Rectal smooth muscle tissue (tissue), 1 donor: Measurements from ENCODE around the gene SLC9A5.

Source experiments
- H3K27ac ChIP-seq: one replicate; pipeline ENCODE4 v1.7.0; 2013; ENCODE audit warnings: low read depth, low read length, inconsistent platforms
- H3K27me3 ChIP-seq: one replicate; pipeline ENCODE4 v1.7.0; 2013; ENCODE audit warnings: low read length; ENCODE audit not compliant: control insufficient read depth, insufficient read depth
- H3K36me3 ChIP-seq: one replicate; pipeline ENCODE4 v1.7.0; 2013; ENCODE audit warnings: low read length; ENCODE audit not compliant: control insufficient read depth, insufficient read depth
- H3K4me1 ChIP-seq: one replicate; pipeline ENCODE4 v1.7.0; 2013; ENCODE audit warnings: low read length; ENCODE audit not compliant: control insufficient read depth, insufficient read depth
- H3K4me3 ChIP-seq: one replicate; pipeline ENCODE4 v1.7.0; 2013; ENCODE audit warnings: low read length
- H3K9ac ChIP-seq: one replicate; pipeline ENCODE4 v1.7.0; 2013; ENCODE audit warnings: low read length

SLC9A5 gene

GRCh38 chr16:67208154-67208896 is 40.5 kb upstream of the SLC9A5 start:
- Histone ChIP-seq H3K9ac (no peak overlapping the region), H3K27ac (no peak overlapping the region), H3K4me3 (no peak overlapping the region)

GRCh38 chr16:67209565-67209964 is 39.2 kb upstream of the SLC9A5 start:
- no peak overlapping the region for H3K4me3 ChIP-seq
- H3K4me1 ChIP-seq = no peaks in the 10 kb centered on the region
- no peak overlapping the region for H3K9ac ChIP-seq
- peaks cover 2% of the 10 kb centered on the region for H3K36me3 ChIP-seq
- H3K27ac ChIP-seq = no peak overlapping the region
- no peaks in the 10 kb centered on the region for H3K27me3 ChIP-seq

More at GRCh38 chr16:67208154-67208896, 40.5 kb upstream of the SLC9A5 start:
- Histone ChIP-seq H3K4me1 (no peaks in the 10 kb centered on the region), H3K36me3 (peaks cover 2% of the 10 kb centered on the region), H3K27me3 (no peaks in the 10 kb centered on the region)

DNA sequence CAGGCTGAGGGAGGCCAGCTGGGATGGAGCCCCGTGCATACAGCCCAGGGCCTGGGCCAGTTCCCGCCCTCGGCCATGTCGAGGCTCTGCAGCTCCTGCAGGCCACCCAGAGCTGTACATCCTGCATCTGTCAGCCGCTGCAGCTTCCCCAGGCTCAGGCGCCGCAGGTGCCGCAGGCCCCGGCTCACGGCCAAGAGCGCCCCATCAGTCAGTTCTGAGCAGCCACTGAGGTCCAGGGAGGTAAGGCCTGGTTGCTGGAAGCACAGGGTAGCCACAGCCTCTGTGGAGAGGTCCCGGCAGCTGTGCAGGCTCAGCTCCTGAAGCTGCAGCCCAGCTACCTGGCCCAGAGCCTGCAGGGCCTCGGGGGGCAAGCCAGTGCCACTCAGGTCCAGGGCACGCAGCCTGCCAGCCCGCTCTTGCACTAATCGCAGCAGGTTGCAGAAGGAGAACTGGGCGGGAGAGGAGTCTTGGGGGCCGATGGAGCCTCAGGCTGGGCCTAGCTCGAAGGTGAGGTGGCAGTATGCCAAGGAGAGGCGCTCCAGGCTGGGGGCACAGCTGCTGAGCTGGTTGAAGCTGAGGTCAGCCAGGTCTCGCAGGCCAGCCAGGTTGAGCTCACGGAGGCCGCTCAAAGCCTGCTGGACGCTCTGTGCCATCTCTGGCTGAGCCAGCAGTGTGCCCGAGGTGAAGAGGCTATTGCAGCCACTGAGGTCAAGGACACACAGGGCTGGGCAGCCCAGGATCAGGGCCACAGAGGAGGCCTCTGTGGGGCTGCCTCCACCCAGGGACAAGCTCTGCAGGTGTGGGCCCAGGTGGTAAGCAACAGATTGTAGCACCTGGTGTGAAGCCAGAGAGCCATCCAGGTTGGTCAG is 38.5 kb upstream of the SLC9A5 start:
- H3K36me3 ChIP-seq = peaks cover 2% of the 10 kb centered on the region
- no peaks in the 10 kb centered on the region for H3K4me1 ChIP-seq
- no peak overlapping the region for H3K4me3 ChIP-seq
- no peak overlapping the region for H3K27ac ChIP-seq
- no peaks in the 10 kb centered on the region for H3K27me3 ChIP-seq
- H3K9ac ChIP-seq = no peak overlapping the region

DNA sequence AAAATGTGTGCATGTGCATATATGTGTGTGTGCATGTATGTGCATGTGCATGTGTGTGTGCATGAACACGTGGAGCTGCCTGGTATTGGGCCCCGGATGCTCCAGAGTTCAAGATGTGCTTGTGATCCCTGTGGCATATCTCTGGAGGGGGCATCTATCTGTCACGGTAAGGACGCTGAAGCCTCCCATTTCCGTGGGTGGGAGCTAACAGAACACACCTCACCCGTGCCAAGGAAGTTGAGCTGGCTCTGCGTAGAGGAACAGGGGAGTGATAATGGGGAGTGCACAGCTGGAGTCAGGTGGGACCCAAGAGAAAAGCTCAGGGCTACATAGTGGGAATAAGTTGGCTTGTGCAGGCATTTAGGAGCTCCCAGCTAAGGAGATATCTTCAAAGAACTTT is 37.1 kb upstream of the SLC9A5 start:
- Histone ChIP-seq H3K9ac (no peak overlapping the region), H3K27me3 (no peaks in the 10 kb centered on the region), H3K4me3 (no peak overlapping the region), H3K27ac (no peak overlapping the region), H3K4me1 (no peaks in the 10 kb centered on the region), H3K36me3 (peaks cover 2% of the 10 kb centered on the region)

- Histone ChIP-seq H3K27me3 (no peaks in the 10 kb centered on the region), H3K4me1 (no peaks in the 10 kb centered on the region), H3K9ac (no peak overlapping the region), H3K27ac (no peak overlapping the region), H3K4me3 (no peak overlapping the region), H3K36me3 (peaks cover 2% of the 10 kb centered on the region)
These were observed 36.0 kb upstream of the SLC9A5 start for GRCh38 chr16:67212766-67213165.

DNA sequence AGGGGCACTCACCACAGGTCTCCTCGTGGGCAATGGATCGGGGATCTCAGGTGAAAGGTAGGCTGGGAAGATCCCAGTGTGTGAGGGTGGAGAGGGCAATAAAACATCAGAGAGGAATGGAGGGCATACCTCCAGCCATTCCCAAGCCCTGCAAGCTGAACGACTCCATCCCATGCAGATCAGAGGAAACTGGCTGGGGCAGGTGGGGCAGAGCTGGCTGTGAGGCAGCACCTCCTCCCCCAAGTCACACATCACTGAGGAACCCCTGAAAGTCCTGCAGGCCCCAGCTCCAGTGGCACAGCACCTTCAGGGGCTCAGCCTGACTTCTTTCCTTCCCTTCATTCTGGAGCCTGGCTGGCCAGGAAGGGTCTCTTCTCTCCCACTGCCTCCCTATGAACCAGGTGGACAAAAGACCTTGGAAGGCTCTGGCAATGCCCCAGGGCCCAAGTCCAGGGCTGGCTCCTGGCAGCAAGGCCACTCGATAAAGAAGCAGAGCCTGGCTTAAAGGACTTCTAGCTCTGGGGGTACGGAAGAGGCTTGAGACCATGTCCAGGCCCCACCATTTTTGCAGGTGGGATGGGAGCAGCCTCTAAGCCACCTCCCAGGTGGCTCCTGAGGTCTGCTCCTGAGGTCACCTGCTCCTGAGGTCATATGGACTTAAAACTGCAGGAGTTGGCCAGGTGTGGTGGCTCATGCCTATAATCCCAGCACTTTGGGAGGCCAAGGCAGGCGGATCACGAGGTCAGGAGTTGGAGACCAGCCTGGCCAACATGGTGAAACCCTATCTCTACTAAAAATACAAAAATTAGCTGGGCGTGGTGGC is 35.4 kb upstream of the SLC9A5 start:
- Histone ChIP-seq H3K4me3 (no peak overlapping the region), H3K27me3 (no peaks in the 10 kb centered on the region), H3K4me1 (no peaks in the 10 kb centered on the region), H3K27ac (no peak overlapping the region), H3K36me3 (peaks cover 2% of the 10 kb centered on the region), H3K9ac (no peak overlapping the region)

GRCh38 chr16:67215706-67216105 is 33.1 kb upstream of the SLC9A5 start:
- no peaks in the 10 kb centered on the region for H3K4me1 ChIP-seq
- H3K36me3 ChIP-seq = no peaks in the 10 kb centered on the region
- H3K27me3 ChIP-seq = no peaks in the 10 kb centered on the region
- no peak overlapping the region for H3K27ac ChIP-seq
- H3K9ac ChIP-seq = no peak overlapping the region
- H3K4me3 ChIP-seq = no peak overlapping the region

DNA sequence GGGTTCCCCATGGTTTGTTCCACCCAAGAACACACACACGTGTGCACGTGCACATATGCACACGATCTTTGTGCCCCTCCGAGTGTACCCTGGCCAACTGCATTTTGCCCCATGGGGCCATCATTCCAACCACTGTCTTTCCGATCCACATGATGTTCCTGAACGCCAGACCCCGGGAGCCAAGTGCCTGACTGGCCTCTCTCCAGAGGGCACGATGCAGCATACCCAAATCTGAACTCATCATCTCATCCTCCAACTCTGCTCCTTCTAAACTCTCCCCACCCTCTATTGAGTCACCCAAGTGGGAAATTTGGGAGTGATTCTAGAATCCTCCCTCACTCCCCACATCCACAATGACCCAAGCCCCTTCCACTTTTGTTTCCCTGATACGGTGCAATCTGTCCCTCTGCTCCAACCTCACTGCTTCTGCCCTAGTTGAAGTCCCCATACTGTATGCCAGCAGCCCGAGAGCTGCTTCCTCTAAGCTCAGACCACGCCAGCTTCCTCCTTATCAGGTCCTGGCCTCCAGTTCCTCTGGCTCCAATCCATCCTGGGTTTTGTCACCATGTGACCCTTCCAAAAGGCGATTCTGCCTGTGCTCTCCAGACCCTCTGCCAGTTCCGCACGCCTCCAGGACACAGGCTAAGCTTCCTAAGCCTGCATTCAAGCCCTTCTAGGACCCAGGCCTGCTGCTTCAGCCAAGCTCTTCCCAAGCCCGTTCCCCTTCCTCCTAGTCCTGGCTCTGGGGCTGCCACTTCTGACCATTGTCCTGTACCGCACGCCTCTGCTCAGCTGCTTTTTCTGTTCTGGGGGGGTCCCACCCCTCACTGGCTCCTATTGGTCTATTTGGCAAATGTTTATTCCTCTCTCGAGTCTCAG is 31.9 kb upstream of the SLC9A5 start:
- H3K27ac ChIP-seq = no peak overlapping the region
- no peak overlapping the region for H3K4me3 ChIP-seq
- no peaks in the 10 kb centered on the region for H3K36me3 ChIP-seq
- no peaks in the 10 kb centered on the region for H3K4me1 ChIP-seq
- no peaks in the 10 kb centered on the region for H3K27me3 ChIP-seq
- no peak overlapping the region for H3K9ac ChIP-seq

- H3K4me1 ChIP-seq = peaks cover 8% of the 10 kb centered on the region
- no peak overlapping the region for H3K4me3 ChIP-seq
- peaks cover under 1% of the 10 kb centered on the region for H3K36me3 ChIP-seq
- H3K27me3 ChIP-seq = no peaks in the 10 kb centered on the region
- H3K9ac ChIP-seq = no peak overlapping the region
- no peak overlapping the region for H3K27ac ChIP-seq
These were observed 24.8 kb upstream of the SLC9A5 start for GRCh38 chr16:67223992-67224391.

DNA sequence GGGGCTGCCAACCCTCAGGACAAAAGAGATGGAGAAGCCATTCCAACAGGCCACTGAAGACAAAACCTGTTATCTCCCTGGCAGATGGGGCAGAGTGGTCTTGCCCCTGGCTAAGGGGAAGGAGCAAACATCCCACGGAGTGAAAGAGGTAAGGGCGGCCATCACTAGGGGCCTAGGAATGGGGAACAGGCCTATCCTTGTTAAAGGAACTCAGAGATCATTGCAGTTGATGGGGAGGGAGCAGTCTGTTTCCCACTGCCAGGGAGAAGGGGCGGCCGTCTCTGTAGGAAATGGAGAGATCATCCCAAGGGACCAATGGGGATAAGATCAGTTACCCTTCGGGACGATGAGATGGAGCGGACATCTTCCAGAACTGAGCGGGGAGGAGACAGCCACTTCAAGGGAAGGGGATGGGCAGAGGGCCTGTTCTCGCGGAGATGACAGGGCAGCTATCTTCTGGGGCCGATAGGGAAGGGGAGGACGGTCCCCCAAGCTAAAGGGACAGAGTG is 22.4 kb upstream of the SLC9A5 start:
- H3K4me3 ChIP-seq = peak overlapping the region; percentile 96
- peaks cover 8% of the 10 kb centered on the region for H3K4me1 ChIP-seq
- H3K36me3 ChIP-seq = peaks cover 23% of the 10 kb centered on the region
- H3K27me3 ChIP-seq = no peaks in the 10 kb centered on the region
- H3K9ac ChIP-seq = peak overlapping the region; percentile 60
- H3K27ac ChIP-seq = peak overlapping the region; percentile 81

DNA sequence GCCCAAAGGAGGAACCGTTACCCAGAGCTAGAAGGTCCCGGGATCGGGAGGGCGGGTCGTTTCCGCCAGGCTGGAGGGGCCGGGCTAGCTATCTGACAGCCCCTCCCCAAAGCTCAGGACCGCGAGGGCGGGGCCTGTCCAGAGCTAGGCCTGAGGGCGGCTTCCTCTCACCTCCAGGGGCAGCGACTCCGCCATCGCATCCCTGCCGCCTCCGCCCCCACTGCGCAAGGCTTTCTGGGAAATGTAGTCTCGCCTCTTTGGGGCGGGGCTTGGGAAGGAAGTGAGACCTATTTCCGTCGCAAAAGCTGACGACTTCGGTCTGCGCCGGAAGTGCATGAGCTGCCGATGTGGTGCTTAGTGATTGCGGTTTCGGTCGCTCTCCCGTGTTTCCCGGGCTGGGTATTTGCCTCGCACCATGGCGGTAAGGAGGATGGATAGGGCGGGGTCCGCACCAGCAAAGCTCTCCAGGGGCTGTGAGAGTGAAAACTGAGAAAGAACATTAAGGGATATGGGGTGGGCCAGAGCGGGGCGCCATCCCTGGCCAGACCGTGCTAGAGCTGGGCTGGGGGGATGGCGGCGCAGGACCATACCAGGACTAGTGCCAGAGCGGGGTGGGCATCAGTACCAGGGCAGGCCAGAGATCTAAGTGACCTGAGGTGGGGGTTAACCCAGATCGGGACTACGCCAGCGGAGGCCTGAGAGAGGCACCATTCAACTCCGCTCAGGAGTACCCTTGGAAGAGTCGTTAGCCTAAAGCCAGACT is 21.8 kb upstream of the SLC9A5 start, which contains the start of gene TMEM208:
TSS of gene TMEM208 (plus strand) at position 327 of the 763 bp plus-strand sequence. CDS start at position 416, 89 bp downstream.
- H3K36me3 ChIP-seq = peaks cover 23% of the 10 kb centered on the region
- H3K27ac ChIP-seq = peak within 1 kb of the TSS; percentile 81
- peak within 1 kb of the TSS; percentile 96 for H3K4me3 ChIP-seq
- no peaks in the 10 kb centered on the region for H3K27me3 ChIP-seq
- peaks cover 8% of the 10 kb centered on the region for H3K4me1 ChIP-seq
- peak within 1 kb of the TSS; percentile 92 for H3K9ac ChIP-seq
